Colonic mucosa (tissue), 4 donors: ENCODE data around the gene DKK3. TPM values are rescaled to one million over a fixed set of nuclear protein-coding genes. Genes with fewer than 3 reads are reported as not detected.

ENCODE experiments used
- DNase-seq: peaks from one replicate; pipeline ENCODE4 v3.0.0-alpha.2; 2020
- H3K27ac ChIP-seq: fragments of 200-600 bp; one replicate; pipeline ENCODE4 v1.8.0; 2021
- H3K27me3 ChIP-seq: fragments of 200-600 bp; one replicate; pipeline ENCODE4 v1.8.0; 2021
- H3K36me3 ChIP-seq: fragments of 200-600 bp; one replicate; pipeline ENCODE4 v1.8.0; 2021
- H3K4me1 ChIP-seq: fragments of 200-600 bp; one replicate; pipeline ENCODE4 v1.8.0; 2021; ENCODE audit warnings: mild to moderate bottlenecking
- H3K4me3 ChIP-seq: fragments of 200-600 bp; one replicate; pipeline ENCODE4 v1.8.0; 2021
- H3K9ac ChIP-seq, 2 donors: one replicate each; pipeline ENCODE4 v1.7.0; 2013; ENCODE audit warnings: control low read depth in 2 of 2, low read depth in 2 of 2, low read length in 2 of 2
- H3K9me3 ChIP-seq: fragments of 200-600 bp; one replicate; pipeline ENCODE4 v1.8.0; 2021
- CTCF ChIP-seq: fragments of 200-600 bp; IDR thresholded peaks from one replicate; pipeline ENCODE4 v1.8.0; 2022; ENCODE audit warnings: antibody characterized with exemption, mild to moderate bottlenecking
- intact Hi-C: fragments of 100-400 bp; cut with DNase I; formaldehyde crosslinking; loops from one replicate; pipeline ENCODE4 v1.14.1; 2022
- total RNA-seq, 2 donors: library from RNA; stranded (reverse); fragmentation: NEBNext Ultra II Directional in 1 of 2; extraction: Animal tissue kit (Norgen Biotek cat#: 25700) in 1 of 2; gene quantifications; one replicate each; pipeline ENCODE4 v1.2.1, GENCODE V29; 2021
- donor health status: healthy.
- donor health status: DM: no; HTN: no; CAD: no.
- donor health status: DM: no; HTN: no; CAD: no.

DKK3 gene
- total RNA-seq, 2 donors from 2014 or later = 7.4 to 19.6 TPM

GRCh38 chr11:11958403-11959231 lies 49.8 kb downstream of the DKK3 start:
- Histone ChIP-seq H3K9me3 (no peaks in the 10 kb centered on the region), H3K36me3 (peaks cover 12% of the 10 kb centered on the region), H3K27me3 (no peaks in the 10 kb centered on the region), H3K4me3 (no peak overlapping the region), H3K9ac (no peak overlapping the region), H3K27ac (no peak overlapping the region), H3K4me1 (no peaks in the 10 kb centered on the region)
- no peak for DNase-seq
- TF ChIP-seq CTCF = no peak
- intact Hi-C loops = no loop called here

- TF ChIP-seq CTCF = no peak
These were observed 52.4 kb downstream of the DKK3 start for GRCh38 chr11:11956006-11956405.

GRCh38 chr11:11952036-11952435 lies 56.4 kb downstream of the DKK3 start:
- intact Hi-C loops = no loop called here
- no peak for DNase-seq
- Histone ChIP-seq H3K27ac (no peak overlapping the region), H3K9ac (no peak overlapping the region), H3K9me3 (no peaks in the 10 kb centered on the region), H3K36me3 (peaks cover 11% of the 10 kb centered on the region), H3K4me1 (no peaks in the 10 kb centered on the region), H3K27me3 (no peaks in the 10 kb centered on the region), H3K4me3 (no peak overlapping the region)
- no peak for TF ChIP-seq CTCF

More at GRCh38 chr11:11956006-11956405, 52.4 kb downstream of the DKK3 start:
- no peaks in the 10 kb centered on the region for H3K4me1 ChIP-seq
- H3K27ac ChIP-seq = no peak overlapping the region
- H3K4me3 ChIP-seq = no peak overlapping the region
- DNase-seq = no peak
- peaks cover 12% of the 10 kb centered on the region for H3K36me3 ChIP-seq
- H3K9ac ChIP-seq = no peak overlapping the region
- intact Hi-C loops = no loop called here
- H3K27me3 ChIP-seq = no peaks in the 10 kb centered on the region
- H3K9me3 ChIP-seq = no peaks in the 10 kb centered on the region

- no peaks in the 10 kb centered on the region for H3K36me3 ChIP-seq
- no peaks in the 10 kb centered on the region for H3K4me1 ChIP-seq
- no peak overlapping the region for H3K4me3 ChIP-seq
- H3K27ac ChIP-seq = no peak overlapping the region
- H3K27me3 ChIP-seq = no peaks in the 10 kb centered on the region
- no peak for TF ChIP-seq CTCF
- no peak for DNase-seq
- no peak overlapping the region for H3K9ac ChIP-seq
- H3K9me3 ChIP-seq = no peaks in the 10 kb centered on the region
- intact Hi-C loops = no loop called here
These were observed 58.9 kb downstream of the DKK3 start for GRCh38 chr11:11949482-11949881.

GRCh38 chr11:11948242-11948947 lies 60.0 kb downstream of the DKK3 start:
- DNase-seq = no peak
- intact Hi-C loops = no loop called here
- H3K36me3 ChIP-seq = no peaks in the 10 kb centered on the region

More at GRCh38 chr11:11948242-11948947, 60.0 kb downstream of the DKK3 start:
- H3K27ac ChIP-seq = no peak overlapping the region
- H3K9me3 ChIP-seq = no peaks in the 10 kb centered on the region
- H3K4me1 ChIP-seq = no peaks in the 10 kb centered on the region
- H3K9ac ChIP-seq = no peak overlapping the region
- no peak overlapping the region for H3K4me3 ChIP-seq
- no peak for TF ChIP-seq CTCF
- no peaks in the 10 kb centered on the region for H3K27me3 ChIP-seq
